Esophagus muscularis mucosa (tissue), 3 donors: ENCODE measurements around the gene HNRNPLL.

Experiments used
- CTCF ChIP-seq, 3 experiments: fragments of 200-600 bp in 2 of 3; fragments of 450-650 bp in 1 of 3; sonication (generic) in 2 of 3; IDR thresholded peaks; one replicate each; pipeline ENCODE4 v1.5.1; 2017 to 2019; ENCODE audit warnings: antibody characterized with exemption in 3 of 3, mild to moderate bottlenecking in 2 of 3, moderate library complexity in 1 of 3
- POLR2A ChIP-seq: fragments of 450-650 bp; IDR thresholded peaks from one replicate; pipeline ENCODE4 v1.6.1; 2017; ENCODE audit warnings: antibody characterized with exemption, moderate library complexity, mild to moderate bottlenecking, low read depth
- POLR2AphosphoS5 ChIP-seq, 2 donors: sonication (generic); formaldehyde crosslinking; IDR thresholded peaks; one replicate each; pipeline ENCODE4 v1.6.1; 2017; ENCODE audit warnings: antibody characterized with exemption in 2 of 2

GRCh38 chr2:38598200-38598990 is 4.3 kb downstream of the HNRNPLL start:
- no peak for TF ChIP-seq CTCF (IDR thresholded peaks at IDR 0.05)
- no peak for TF ChIP-seq POLR2A
- no peak for TF ChIP-seq POLR2AphosphoS5 (IDR thresholded peaks at IDR 0.05)
